NCI-H345 treated with DMSO at 0.1 percent for 48 hours (cell line): ENCODE measurements around the gene TMEM97.

Experiments
- DNase-seq: peaks from one replicate; lab custom pipeline; 2025; ENCODE audit not compliant: unreplicated experiment; lab: John Stamatoyannopoulos, UW

The TMEM97 gene

GRCh38 chr17:28363776-28364650 is 45.0 kb downstream of the TMEM97 start:
- no peak for DNase-seq

GRCh38 chr17:28364665-28365363 is 45.8 kb downstream of the TMEM97 start, which contains the start of gene SEBOX:
TSS of gene SEBOX (minus strand) at chr17:28365199. CDS start at chr17:28365151, 48 bp downstream.
- no peak for DNase-seq

- DNase-seq = no peak
Measured at GRCh38 chr17:28365487-28365886, 46.5 kb downstream of the TMEM97 start.

- DNase-seq = no peak
Measured at GRCh38 chr17:28366605-28367004, 47.6 kb downstream of the TMEM97 start.

- no peak for DNase-seq
Measured at GRCh38 chr17:28367641-28368305, 48.8 kb downstream of the TMEM97 start.

GRCh38 chr17:28368306-28368831 is 49.4 kb downstream of the TMEM97 start:
- DNase-seq = no peak

- DNase-seq = no peak
Measured at GRCh38 chr17:28368915-28369683, 50.1 kb downstream of the TMEM97 start.

- no peak for DNase-seq
Measured at GRCh38 chr17:28369684-28370034, 50.7 kb downstream of the TMEM97 start.

- no peak for DNase-seq
Measured at GRCh38 chr17:28370035-28370743, 51.2 kb downstream of the TMEM97 start, which contains the start of gene VTN. TSS of gene VTN (minus strand) at chr17:28370307. CDS start at chr17:28370203, 104 bp downstream.

- DNase-seq = no peak
Measured at GRCh38 chr17:28370744-28371103, 51.7 kb downstream of the TMEM97 start.

GRCh38 chr17:28371245-28372202 is 52.5 kb downstream of the TMEM97 start, which contains the start of gene SARM1:
TSS of gene SARM1 (plus strand) at chr17:28371694. CDS start at chr17:28372033, 339 bp downstream.
- DNase-seq = peak; percentile 84

- DNase-seq = no peak
Measured at GRCh38 chr17:28372203-28372944, 53.4 kb downstream of the TMEM97 start.

- no peak for DNase-seq
Measured at GRCh38 chr17:28372945-28373274, 53.9 kb downstream of the TMEM97 start.
